ENCODE results near the gene SAV1. TPM values are rescaled to one million over a fixed set of nuclear protein-coding genes. Genes with fewer than 3 reads are reported as not detected.

SAV1 gene
- total and polyA plus RNA-seq, 10 of the 15 experiments (the other 5 are each of a cell fraction or from before 2014, with no cell fraction given), result 10.1 to 29.1 (median 20.4) TPM

GRCh38 chr14:50610465-50610864 lies 57.6 kb downstream of the SAV1 start:
- no TSS peak for BruUV-seq (replicated peaks)
- POLR2A ChIA-PET, result interaction anchor here (0.6 kb wide), 1 partner anchor 217 kb away, joined by 3 read pairs; no protein-coding TSS in a partner anchor
- in situ Hi-C loops (cut with MboI) (loop anchor here (25.0 kb wide), 1 partner anchor 252 kb away; the partner anchor contains the start of gene ABHD12B), intact Hi-C loops (cut with micrococcal nuclease; ENCODE audit: unreplicated experiment) (no loop called here)
- H3K4me2 ChIP-seq (ENCODE audit: control insufficient read depth, insufficient read depth), result no peak overlapping the region
- no peaks in the 10 kb centered on the region for H3K4me1 ChIP-seq (ENCODE audit: control insufficient read depth, insufficient read depth, low read length)
- no peak overlapping the region for H2AFZ ChIP-seq (ENCODE audit: control insufficient read depth, low read depth, low read length)
- WGBS (ENCODE audit: insufficient coverage, insufficient replicate concordance, low lambda C conversion rate, missing lambda C conversion rate), result 90% methylated on average over 1 of the region's 1 CpG
- SMC1A ChIA-PET (ENCODE audit: uncharacterized antibody, unreplicated experiment), result interaction anchor here (2.0 kb wide), 1 partner anchor 10 kb away, joined by 6 read pairs; no protein-coding TSS in a partner anchor
- no peaks in the 10 kb centered on the region for H3K79me2 ChIP-seq (ENCODE audit: control insufficient read depth, insufficient read depth, low read length)
- no peak for FAIRE-seq
- H3K9me3 ChIP-seq (replicated peaks; ENCODE audit: control insufficient read depth, insufficient read depth, low read length), result no peaks in the 10 kb centered on the region
- RAD21 ChIA-PET (ENCODE audit: unreplicated experiment), result no interaction called here
- no peaks in the 10 kb centered on the region for H4K20me1 ChIP-seq (ENCODE audit: control insufficient read depth, insufficient read depth)
- no peak for DNase-seq (ENCODE audit: low read depth, low spot score)
- H3K4me3 ChIP-seq, result no peak overlapping the region
- no peaks in the 10 kb centered on the region; a peak in 1 of 4 replicates for H3K27me3 ChIP-seq (replicated peaks in 1 of 2; ENCODE audit: control insufficient read depth in 2 of 2, insufficient read depth in 2 of 2, low read length in 1 of 2)
- H3K36me3 ChIP-seq (ENCODE audit: control insufficient read depth in 2 of 2, insufficient read depth in 2 of 2, low read length in 1 of 2), result no peaks in the 10 kb centered on the region
- CTCF ChIA-PET, result interaction anchor here (1.2 kb wide), 1 partner anchor 250 kb away, joined by 4 read pairs; no protein-coding TSS in a partner anchor
- H3K9ac ChIP-seq (ENCODE audit: control insufficient read depth, insufficient read depth, low read length), result no peak overlapping the region
- ATAC-seq, result no peak
- H3K27ac ChIP-seq (ENCODE audit: control insufficient read depth, insufficient read depth), result no peak overlapping the region
- TF ChIP-seq FOXM1 (IDR thresholded peaks at IDR 0.05; ENCODE audit: low read depth, low read length) (no peak), TCF12 (IDR thresholded peaks at IDR 0.05; ENCODE audit: low read depth, low read length) (no peak), SRF (IDR thresholded peaks at IDR 0.05; ENCODE audit: low read depth in 2 of 2, low read length in 2 of 2) (no peak), CREM (IDR thresholded peaks at IDR 0.05; ENCODE audit: low read depth) (no peak), CBX5 (IDR thresholded peaks at IDR 0.05; ENCODE audit: low read depth) (no peak), ZNF274 (IDR thresholded peaks at IDR 0.05; ENCODE audit: insufficient read depth, insufficient read length) (no peak), HDGF (IDR thresholded peaks at IDR 0.05) (no peak), CHD2 (IDR thresholded peaks at IDR 0.05; ENCODE audit: borderline replicate concordance, low read depth, low read length) (no peak), ELK1 (IDR thresholded peaks at IDR 0.05; ENCODE audit: low read depth, low read length) (no peak), CEBPZ (IDR thresholded peaks at IDR 0.05; ENCODE audit: low read depth, low read length) (no peak), NFYB (IDR thresholded peaks at IDR 0.05; ENCODE audit: insufficient read depth, low read depth, low read length) (no peak), ZBED1 (IDR thresholded peaks at IDR 0.05; ENCODE audit: borderline replicate concordance) (no peak)
- TF ChIP-seq, protein P1, sequence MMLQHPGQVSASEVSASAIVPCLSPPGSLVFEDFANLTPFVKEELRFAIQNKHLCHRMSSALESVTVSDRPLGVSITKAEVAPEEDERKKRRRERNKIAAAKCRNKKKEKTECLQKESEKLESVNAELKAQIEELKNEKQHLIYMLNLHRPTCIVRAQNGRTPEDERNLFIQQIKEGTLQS (IDR thresholded peaks at IDR 0.05; ENCODE audit: borderline replicate concordance, extremely low read depth, low read depth, low read length), result no peak
- TF ChIP-seq, protein P2, sequence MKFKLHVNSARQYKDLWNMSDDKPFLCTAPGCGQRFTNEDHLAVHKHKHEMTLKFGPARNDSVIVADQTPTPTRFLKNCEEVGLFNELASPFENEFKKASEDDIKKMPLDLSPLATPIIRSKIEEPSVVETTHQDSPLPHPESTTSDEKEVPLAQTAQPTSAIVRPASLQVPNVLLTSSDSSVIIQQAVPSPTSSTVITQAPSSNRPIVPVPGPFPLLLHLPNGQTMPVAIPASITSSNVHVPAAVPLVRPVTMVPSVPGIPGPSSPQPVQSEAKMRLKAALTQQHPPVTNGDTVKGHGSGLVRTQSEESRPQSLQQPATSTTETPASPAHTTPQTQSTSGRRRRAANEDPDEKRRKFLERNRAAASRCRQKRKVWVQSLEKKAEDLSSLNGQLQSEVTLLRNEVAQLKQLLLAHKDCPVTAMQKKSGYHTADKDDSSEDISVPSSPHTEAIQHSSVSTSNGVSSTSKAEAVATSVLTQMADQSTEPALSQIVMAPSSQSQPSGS (IDR thresholded peaks at IDR 0.05; ENCODE audit: low read length), result no peak

All from GM12878 (cell line).